K562 (cell line): ENCODE measurements around the gene CD6. TPM values are rescaled to one million over a fixed set of nuclear protein-coding genes. Genes with fewer than 3 reads are reported as not detected.

Experiments used
- ATAC-seq: fragments of 200-7000 bp; cut with Tn5 transposase; 3 replicates; pipeline ENCODE4 v1.9.1; 2020; ENCODE audit warnings: moderate library complexity
- BruUV-seq: library from RNA; stranded (reverse); fragments of 400-500 nt; replicated peaks from 2 replicates; lab custom pipeline; 2021; lab: Mats Ljungman, UMichigan
- CTCF ChIA-PET: fragments of 300-600 bp; formaldehyde crosslinking; extraction: SDS; loops from one replicate; lab custom pipeline; 2021; ENCODE audit warnings: low intra/inter-chr PET ratio; lab: Yijun Ruan, JAX
- POLR2A ChIA-PET: fragments of 300-600, 350-650 bp; sonication (Branson Sonifier 250); formaldehyde crosslinking; extraction: SDS; loops from one replicate; lab custom pipeline; 2021; ENCODE audit warnings: antibody characterized with exemption, inconsistent platforms; lab: Yijun Ruan, JAX
- DNase-seq, 4 experiments: peaks; one replicate each; pipeline versions ENCODE4 v3.0.0 to v3.0.0-alpha.2; 2011 to 2018; ENCODE audit warnings: low spot score in 3 of 4, mixed read lengths in 3 of 4; ENCODE audit errors: extremely low read depth in 1 of 4
- FAIRE-seq: peaks from 2 replicates; lab custom pipeline; 2011; peaks lifted over from hg19 to GRCh38; lab: Jason Lieb, UNC
- H2AFZ ChIP-seq: 2 replicates; pipeline ENCODE4 v1.6.0; 2011; ENCODE audit warnings: low read depth, low read length, control low read depth, inconsistent platforms
- H3K27ac ChIP-seq: fragments of 200-600 bp; 3 replicates; pipeline ENCODE4 v1.8.0; 2011; ENCODE audit warnings: low read depth, mild to moderate bottlenecking, control low read depth, inconsistent platforms, low read length, moderate library complexity, mixed read lengths; ENCODE audit errors: extremely low read depth
- H3K27me3 ChIP-seq, 2 experiments: fragments of 300-600 bp in 1 of 2; 2 replicates in 1 of 2; 3 replicates in 1 of 2; pipeline versions ENCODE4 v1.6.0 to v1.8.0; 2011; ENCODE audit warnings: inconsistent platforms in 2 of 2, low read length in 2 of 2, mild to moderate bottlenecking in 1 of 2, mixed read lengths in 1 of 2, moderate library complexity in 1 of 2; ENCODE audit not compliant: control insufficient read depth in 2 of 2, insufficient read depth in 2 of 2
- H3K36me3 ChIP-seq: fragments of 300-600 bp; 3 replicates; pipeline ENCODE4 v1.8.0; 2011; ENCODE audit warnings: mild to moderate bottlenecking, low read length, inconsistent platforms; ENCODE audit not compliant: control insufficient read depth, insufficient read depth
- H3K4me1 ChIP-seq, 2 experiments: fragments of 200-600 bp in 1 of 2; replicated peaks in 1 of 2; 2 replicates in 1 of 2; 3 replicates in 1 of 2; pipeline versions ENCODE4 v1.5.1 to v1.8.0; 2011; ENCODE audit warnings: inconsistent platforms in 2 of 2, low read length in 2 of 2, mild to moderate bottlenecking in 1 of 2, mixed read lengths in 1 of 2, moderate library complexity in 1 of 2; ENCODE audit not compliant: control insufficient read depth in 2 of 2, insufficient read depth in 2 of 2
- H3K4me2 ChIP-seq: 2 replicates; pipeline ENCODE4 v1.6.1; 2011; ENCODE audit warnings: low read length, control low read depth, inconsistent platforms, mixed read lengths; ENCODE audit not compliant: insufficient read depth
- H3K4me3 ChIP-seq: fragments of 200-600 bp; sonication (generic), shearing (Covaris generic); 2 replicates; pipeline ENCODE4 v1.5.1; 2016; ENCODE audit warnings: control low read depth, inconsistent platforms
- H3K79me2 ChIP-seq: fragments of 200-600 bp; 3 replicates; pipeline ENCODE4 v1.8.0; 2011; ENCODE audit warnings: low read length, inconsistent platforms; ENCODE audit not compliant: control insufficient read depth, insufficient read depth
- H3K9ac ChIP-seq, 2 experiments: 2 replicates each; pipeline versions ENCODE4 v1.6.0 to v1.6.1; 2011; ENCODE audit warnings: low read depth in 2 of 2, low read length in 2 of 2, control low read depth in 1 of 2, inconsistent platforms in 1 of 2, mild to moderate bottlenecking in 1 of 2, mixed read lengths in 1 of 2; ENCODE audit not compliant: insufficient read depth in 1 of 2
- H3K9me1 ChIP-seq: one replicate; pipeline ENCODE4 v1.6.0; 2011; ENCODE audit warnings: inconsistent platforms, mild to moderate bottlenecking, low read length, moderate library complexity; ENCODE audit not compliant: control insufficient read depth, insufficient read depth
- H3K9me3 ChIP-seq: replicated peaks from 2 replicates; pipeline ENCODE4 v1.5.1; 2011; ENCODE audit warnings: low read depth, low read length, inconsistent platforms; ENCODE audit not compliant: control insufficient read depth, insufficient read depth
- H4K20me1 ChIP-seq: replicated peaks from 2 replicates; pipeline ENCODE4 v1.6.1; 2011; ENCODE audit warnings: low read length, inconsistent platforms, mixed read lengths; ENCODE audit not compliant: control insufficient read depth, insufficient read depth
- ATF1 ChIP-seq, 2 experiments: fragments of 450-650 bp in 1 of 2; IDR thresholded peaks; 2 replicates each; pipeline ENCODE4 v1.6.1; 2016; ENCODE audit warnings: missing compliant biosample characterization in 1 of 2, missing genetic modification characterization in 1 of 2
- CREM ChIP-seq: IDR thresholded peaks from 2 replicates; pipeline ENCODE4 v1.6.1; 2014; ENCODE audit warnings: antibody characterized with exemption, low read depth
- FOSL1 ChIP-seq: fragments of 200-800 bp; sonication (Bioruptor generic); conservative IDR thresholded peaks from 2 replicates; pipeline ENCODE4 v1.6.1; 2016; ENCODE audit warnings: missing genetic modification characterization, missing compliant biosample characterization
- KAT8 ChIP-seq: fragments of 450-650 bp; IDR thresholded peaks from 2 replicates; pipeline ENCODE4 v1.6.1; 2016; ENCODE audit warnings: low read depth, mild to moderate bottlenecking
- MYBL2 ChIP-seq, 2 experiments: fragments of 450-650 bp in 1 of 2; sonication (generic) in 1 of 2; formaldehyde crosslinking in 1 of 2; IDR thresholded peaks; 2 replicates each; pipeline versions ENCODE4 v1.6.1 to v1.8.1; 2017 to 2022; ENCODE audit warnings: borderline replicate concordance in 1 of 2, inconsistent platforms in 1 of 2, low read depth in 1 of 2, mild to moderate bottlenecking in 1 of 2, missing genetic modification reagents in 1 of 2, moderate library complexity in 1 of 2
- RHOXF2B ChIP-seq: fragments of 250-450 bp; sonication (Bioruptor Pico); conservative IDR thresholded peaks from 2 replicates; pipeline ENCODE4 v1.5.1; 2021
- SMAD3 ChIP-seq: fragments of 450-650 bp; formaldehyde crosslinking; conservative IDR thresholded peaks from 2 replicates; pipeline ENCODE4 v1.4.0; 2020; ENCODE audit warnings: mild to moderate bottlenecking
- SNRNP70 ChIP-seq: fragments of 200-400 bp; formaldehyde crosslinking; optimal IDR thresholded peaks from 2 replicates; pipeline ENCODE3; 2017; ENCODE audit warnings: low read depth, low read length
- TEAD2 ChIP-seq: fragments of 450-650 bp; IDR thresholded peaks from 2 replicates; pipeline ENCODE4 v1.6.1; 2016; ENCODE audit warnings: missing genetic modification characterization, control low read depth, missing compliant biosample characterization
- YY1 ChIP-seq, 3 experiments: IDR thresholded peaks; 2 replicates each; pipeline ENCODE4 v1.6.1; 2011; ENCODE audit warnings: low read length in 2 of 3, mild to moderate bottlenecking in 2 of 3, moderate library complexity in 2 of 3, borderline replicate concordance in 1 of 3, control low read depth in 1 of 3, low read depth in 1 of 3; ENCODE audit not compliant: insufficient read depth in 3 of 3, insufficient replicate concordance in 2 of 3, control insufficient read depth in 1 of 3, insufficient read length in 1 of 3; ENCODE audit errors: extremely low read depth in 1 of 3
- ZFX ChIP-seq: sonication (generic); formaldehyde crosslinking; IDR thresholded peaks from 2 replicates; pipeline ENCODE4 v1.8.0; 2022; ENCODE audit warnings: mild to moderate bottlenecking, missing genetic modification reagents, moderate library complexity
- ZNF23 ChIP-seq: fragments of 250-450 bp; sonication (Bioruptor Pico); IDR thresholded peaks from 2 replicates; pipeline ENCODE4 v1.4.0; 2020; ENCODE audit warnings: mild to moderate bottlenecking
- ZNF316 ChIP-seq: fragments of 450-650 bp; IDR thresholded peaks from 2 replicates; pipeline ENCODE4 v1.6.1; 2016
- ZNF507 ChIP-seq: conservative IDR thresholded peaks from 2 replicates; pipeline ENCODE4 v1.6.1; 2017; ENCODE audit warnings: missing genetic modification characterization, missing compliant biosample characterization
- ZNF584 ChIP-seq: fragments of 200-800 bp; sonication (Bioruptor generic); IDR thresholded peaks from 2 replicates; pipeline ENCODE4 v1.6.1; 2016; ENCODE audit warnings: low read depth, mild to moderate bottlenecking, missing genetic modification characterization, missing compliant biosample characterization
- WGBS: fragments of 100-300 bp; shearing (Covaris generic); methylation state at CpG from one replicate; pipeline ENCODE4 v1.1.6; 2016; ENCODE audit warnings: low coverage, mixed read lengths; ENCODE audit not compliant: insufficient coverage; ENCODE audit errors: missing lambda C conversion rate; 5-methylcytosine and 5-hydroxymethylcytosine counted together
- in situ Hi-C: fragments of 300-500 bp; cut with MboI; formaldehyde crosslinking; loops from 4 replicates; pipeline ENCODE4 v1.15.0; 2018; ENCODE audit warnings: inconsistent platforms, mixed read lengths
- intact Hi-C: fragments of 100-400 bp; cut with micrococcal nuclease; formaldehyde crosslinking; loops from 2 replicates; pipeline ENCODE4 v1.14.2; 2022
- polyA plus RNA-seq, 8 experiments: library from polyadenylated mRNA; depleted of rRNA in 4 of 8; stranded (reverse) in 5 of 8; unstranded in 3 of 8; fragments of >200 nt; fragmentation: Nextera tagmentation in 2 of 8; fragmentation: Illumina TruSeq in 1 of 8; extraction: Ambion mirVana in 2 of 8; extraction: Trizol in 1 of 8; gene quantifications; 2 replicates each; pipeline versions ENCODE4 v1.2.1 to v1.2.3, GENCODE V29; 2011 to 2014; ENCODE audit warnings: inconsistent platforms in 1 of 8, missing spikeins in 1 of 8
- total RNA-seq, 7 experiments: library from RNA; depleted of rRNA in 6 of 7; stranded (reverse); fragments of >200 nt in 6 of 7; fragmentation: Illumina TruSeq in 2 of 7; extraction: Trizol in 2 of 7; gene quantifications; 2 replicates each; pipeline versions ENCODE4 v1.2.1 to v1.2.3, GENCODE V29; 2011 to 2021; ENCODE audit warnings: low replicate concordance in 1 of 7
- TF ChIP-seq, protein P1 (sequence below): sonication (generic); formaldehyde crosslinking; IDR thresholded peaks from 2 replicates; pipeline ENCODE4 v1.8.0; 2022; ENCODE audit warnings: mild to moderate bottlenecking, missing genetic modification reagents
- TF ChIP-seq, protein P2 (sequence below): sonication (generic); formaldehyde crosslinking; IDR thresholded peaks from 2 replicates; pipeline ENCODE4 v1.8.0; 2022; ENCODE audit warnings: mild to moderate bottlenecking, missing genetic modification reagents

CD6 gene
- total and polyA plus RNA-seq, 9 of the 15 experiments (the other 6 are each of a cell fraction or from before 2014, with no cell fraction given) = 0.84 TPM; not detected in 8

DNA sequence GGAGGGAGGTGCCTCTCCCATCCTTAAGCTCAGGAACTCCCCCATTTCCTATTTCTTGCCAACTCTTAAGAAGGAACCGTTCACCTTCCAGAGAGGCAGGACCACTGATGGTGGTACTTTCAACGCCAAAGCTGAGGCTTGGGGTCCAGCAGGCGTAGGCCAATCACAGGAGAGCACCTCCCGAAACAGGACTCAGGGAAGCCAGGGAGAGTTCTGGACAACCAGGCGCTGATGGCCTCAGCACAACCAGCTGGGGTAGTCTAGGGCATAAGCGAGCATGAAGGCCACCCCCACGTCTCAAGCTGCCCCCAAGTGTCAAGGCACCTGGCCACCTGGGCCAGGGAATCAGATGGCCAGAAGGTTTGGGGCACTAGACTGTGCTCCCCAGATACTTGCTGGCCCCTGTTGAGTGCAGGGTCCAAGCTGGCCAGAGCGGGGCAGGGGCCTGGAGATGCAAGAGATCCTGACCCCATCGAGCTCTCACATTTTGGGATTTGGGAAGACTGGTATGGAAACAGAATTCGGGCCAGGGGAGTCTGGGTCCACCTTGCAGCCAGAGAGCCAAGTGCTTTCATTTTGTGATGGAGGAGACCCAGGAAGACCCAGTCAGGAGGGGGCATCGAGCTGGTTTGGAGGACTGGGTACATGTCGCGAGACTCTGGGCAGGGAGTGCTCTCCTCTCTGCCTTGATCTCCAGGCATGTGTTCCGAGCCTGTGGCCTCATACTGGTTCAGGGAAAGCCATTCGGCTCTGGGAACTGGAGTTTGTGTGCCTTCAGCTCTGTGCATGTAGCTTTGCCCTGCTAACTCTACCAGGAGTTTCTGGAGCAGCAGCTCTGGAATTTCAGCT, 926 bp downstream of the CD6 start (continued):
- TF ChIP-seq ZFX (CRISPR knock-in tag) (no peak), TEAD2 (tag) (no peak)
- TF ChIP-seq, protein P1, sequence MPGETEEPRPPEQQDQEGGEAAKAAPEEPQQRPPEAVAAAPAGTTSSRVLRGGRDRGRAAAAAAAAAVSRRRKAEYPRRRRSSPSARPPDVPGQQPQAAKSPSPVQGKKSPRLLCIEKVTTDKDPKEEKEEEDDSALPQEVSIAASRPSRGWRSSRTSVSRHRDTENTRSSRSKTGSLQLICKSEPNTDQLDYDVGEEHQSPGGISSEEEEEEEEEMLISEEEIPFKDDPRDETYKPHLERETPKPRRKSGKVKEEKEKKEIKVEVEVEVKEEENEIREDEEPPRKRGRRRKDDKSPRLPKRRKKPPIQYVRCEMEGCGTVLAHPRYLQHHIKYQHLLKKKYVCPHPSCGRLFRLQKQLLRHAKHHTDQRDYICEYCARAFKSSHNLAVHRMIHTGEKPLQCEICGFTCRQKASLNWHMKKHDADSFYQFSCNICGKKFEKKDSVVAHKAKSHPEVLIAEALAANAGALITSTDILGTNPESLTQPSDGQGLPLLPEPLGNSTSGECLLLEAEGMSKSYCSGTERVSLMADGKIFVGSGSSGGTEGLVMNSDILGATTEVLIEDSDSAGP (CRISPR knock-in tag) = no peak

DNA sequence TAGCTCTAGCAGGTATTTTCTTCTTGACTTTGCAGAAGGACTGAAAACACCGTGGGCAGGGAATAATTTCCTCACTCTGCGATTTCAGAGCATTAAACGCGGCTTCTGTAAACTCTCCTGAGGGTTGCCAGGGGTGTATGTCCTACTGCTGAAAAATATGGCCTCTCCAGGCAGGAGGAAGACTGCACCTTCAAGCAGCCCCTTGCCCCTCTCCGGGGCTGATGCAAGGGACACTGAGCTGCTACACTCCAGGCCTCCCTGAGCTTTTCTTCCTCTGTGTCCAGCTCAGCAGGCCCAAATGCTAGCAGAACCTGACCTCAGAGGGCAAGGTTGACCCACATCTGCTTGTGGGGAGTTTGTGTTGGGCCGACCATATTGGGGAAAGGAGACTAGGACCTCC, 2.2 kb downstream of the CD6 start:
- no peak for TF ChIP-seq ATF1 (CRISPR knock-in tag; IDR thresholded peaks at IDR 0.05)
- no peak for TF ChIP-seq ATF1 (tag; IDR thresholded peaks at IDR 0.05)
- TF ChIP-seq CREM = no peak
- no peak for TF ChIP-seq ZNF507 (tag)
- no peak for TF ChIP-seq SMAD3 (CRISPR knock-in tag)
- TF ChIP-seq SNRNP70 = no peak
- no peak for TF ChIP-seq YY1 (IDR thresholded peaks at IDR 0.05; ENCODE audit: borderline replicate concordance in 1 of 3, control insufficient read depth in 1 of 3, extremely low read depth in 1 of 3, insufficient read depth in 3 of 3, insufficient read length in 1 of 3, insufficient replicate concordance in 2 of 3, low read depth in 1 of 3, low read length in 2 of 3)
- no peak for TF ChIP-seq MYBL2 (IDR thresholded peaks at IDR 0.05; ENCODE audit: low read depth)
- TF ChIP-seq MYBL2 (CRISPR knock-in tag; IDR thresholded peaks at IDR 0.05; ENCODE audit: borderline replicate concordance) = no peak
- no peak for TF ChIP-seq ZNF316
- TF ChIP-seq, protein P2, sequence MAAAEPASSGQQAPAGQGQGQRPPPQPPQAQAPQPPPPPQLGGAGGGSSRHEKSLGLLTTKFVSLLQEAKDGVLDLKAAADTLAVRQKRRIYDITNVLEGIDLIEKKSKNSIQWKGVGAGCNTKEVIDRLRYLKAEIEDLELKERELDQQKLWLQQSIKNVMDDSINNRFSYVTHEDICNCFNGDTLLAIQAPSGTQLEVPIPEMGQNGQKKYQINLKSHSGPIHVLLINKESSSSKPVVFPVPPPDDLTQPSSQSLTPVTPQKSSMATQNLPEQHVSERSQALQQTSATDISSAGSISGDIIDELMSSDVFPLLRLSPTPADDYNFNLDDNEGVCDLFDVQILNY (CRISPR knock-in tag) = no peak
- TF ChIP-seq RHOXF2B (CRISPR knock-in tag) = no peak
- TF ChIP-seq FOSL1 (tag) = no peak
- no peak for TF ChIP-seq ZNF23
- TF ChIP-seq ZNF584 (CRISPR knock-in tag) = no peak
- TF ChIP-seq KAT8 = no peak
- TF ChIP-seq, all 486 proteins: peak for 0
- Histone ChIP-seq H3K9me1 (no peaks in the 10 kb centered on the region), H3K9ac (no peak overlapping the region), H3K9me3 (no peaks in the 10 kb centered on the region), H3K4me1 (peaks cover 0 to 4% of the 10 kb centered on the region in 2 experiments; a peak in 1 of 5 replicates), H3K36me3 (no peaks in the 10 kb centered on the region), H2AFZ (no peak overlapping the region), H4K20me1 (0 out of 2 replicates have a peak, but pooled peaks cover 4% of the 10 kb centered on the region), H3K4me2 (no peak overlapping the region), H3K27me3 (peaks cover 26 to 62% of the 10 kb centered on the region in 2 experiments), H3K4me3 (no peak overlapping the region), H3K27ac (no peak overlapping the region), H3K79me2 (no peaks in the 10 kb centered on the region)
- ATAC-seq = no peak
- no peak for FAIRE-seq
- WGBS = 1% methylated on average over 6 of the region's 6 CpGs
- no TSS peak for BruUV-seq
- ChIA-PET POLR2A (no interaction called here), CTCF (no interaction called here)
- DNase-seq = no peak
- in situ Hi-C loops (no loop called here), intact Hi-C loops (no loop called here)
